HG02759 (cell line): ENCODE measurements around the gene GNB1L.

Source experiments
- ATAC-seq: cut with Tn5 transposase; IDR thresholded peaks from one replicate; pipeline ENCODE4 v1.9.1; 2021; ENCODE audit warnings: mild to moderate bottlenecking, moderate library complexity; ENCODE audit not compliant: unreplicated experiment

The GNB1L gene

DNA sequence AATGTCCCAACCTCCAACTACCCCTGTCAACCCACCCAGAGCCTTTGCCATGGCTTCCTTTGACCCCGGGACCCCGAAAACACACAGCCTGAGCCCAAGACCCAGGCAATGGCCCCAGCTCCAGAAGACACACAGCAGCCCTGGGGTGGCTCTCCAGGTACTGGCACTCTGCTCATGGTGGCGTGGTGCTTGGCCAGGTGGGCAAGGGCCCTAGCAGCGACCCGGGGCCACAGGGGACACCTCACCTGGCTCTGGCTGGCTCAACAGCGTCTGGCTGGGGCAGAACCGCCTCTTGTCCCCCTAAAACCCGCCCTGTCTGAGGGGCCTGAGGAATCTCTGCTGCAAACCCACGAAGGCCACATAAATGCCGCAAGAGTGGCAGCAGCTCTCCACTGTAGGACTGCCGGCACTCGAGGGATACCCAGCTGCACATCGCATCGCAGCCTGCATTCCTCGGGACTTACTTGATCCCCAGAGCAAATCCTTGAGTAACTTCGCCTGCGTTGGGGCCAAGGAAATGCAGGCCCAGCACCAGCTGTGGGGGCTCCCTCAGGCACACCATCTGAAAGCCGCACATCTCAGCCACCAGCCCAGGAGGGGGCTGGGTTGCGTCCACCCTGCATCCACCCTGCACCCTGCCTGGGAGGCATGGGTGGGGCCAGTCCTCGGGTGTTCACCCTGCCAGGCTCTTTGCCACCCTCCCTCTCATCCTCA lies 23.1 kb upstream of the GNB1L start:
- no peak for ATAC-seq

DNA sequence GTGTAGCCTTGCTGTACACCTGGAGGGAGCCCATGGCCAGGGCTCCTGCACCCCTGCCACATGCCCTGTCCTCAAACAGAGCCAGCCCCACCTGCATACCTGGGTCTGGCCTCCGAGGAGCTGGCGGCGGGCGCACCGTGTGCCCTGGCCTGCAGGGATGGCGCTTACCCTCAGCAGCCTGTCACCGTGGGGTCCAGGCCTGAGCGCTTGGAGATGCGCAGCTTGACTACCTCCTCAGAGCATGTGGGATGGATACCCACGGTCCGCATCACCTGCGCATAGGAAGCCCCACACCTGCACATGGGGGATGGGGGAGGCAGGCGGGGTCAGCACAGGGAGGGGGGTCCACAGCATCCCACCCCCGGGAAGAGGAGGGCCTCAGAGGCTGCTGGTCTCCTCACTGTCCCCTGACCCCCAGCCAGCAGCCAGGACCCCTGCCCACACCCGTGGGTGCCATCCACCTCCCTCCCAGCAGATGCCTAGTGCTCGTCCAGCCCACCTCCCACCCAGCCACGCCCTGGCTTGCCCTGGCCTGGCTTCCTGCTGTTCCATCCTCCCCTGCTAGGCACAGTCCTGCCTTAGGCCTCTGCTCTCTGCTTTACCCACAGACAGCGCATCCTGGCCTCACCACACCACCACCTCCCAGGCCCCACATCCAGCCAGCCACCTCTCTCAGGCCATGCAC lies 22.4 kb upstream of the GNB1L start:
- no peak for ATAC-seq

GRCh38 chr22:19876314-19876940 lies 21.8 kb upstream of the GNB1L start:
- no peak for ATAC-seq

DNA sequence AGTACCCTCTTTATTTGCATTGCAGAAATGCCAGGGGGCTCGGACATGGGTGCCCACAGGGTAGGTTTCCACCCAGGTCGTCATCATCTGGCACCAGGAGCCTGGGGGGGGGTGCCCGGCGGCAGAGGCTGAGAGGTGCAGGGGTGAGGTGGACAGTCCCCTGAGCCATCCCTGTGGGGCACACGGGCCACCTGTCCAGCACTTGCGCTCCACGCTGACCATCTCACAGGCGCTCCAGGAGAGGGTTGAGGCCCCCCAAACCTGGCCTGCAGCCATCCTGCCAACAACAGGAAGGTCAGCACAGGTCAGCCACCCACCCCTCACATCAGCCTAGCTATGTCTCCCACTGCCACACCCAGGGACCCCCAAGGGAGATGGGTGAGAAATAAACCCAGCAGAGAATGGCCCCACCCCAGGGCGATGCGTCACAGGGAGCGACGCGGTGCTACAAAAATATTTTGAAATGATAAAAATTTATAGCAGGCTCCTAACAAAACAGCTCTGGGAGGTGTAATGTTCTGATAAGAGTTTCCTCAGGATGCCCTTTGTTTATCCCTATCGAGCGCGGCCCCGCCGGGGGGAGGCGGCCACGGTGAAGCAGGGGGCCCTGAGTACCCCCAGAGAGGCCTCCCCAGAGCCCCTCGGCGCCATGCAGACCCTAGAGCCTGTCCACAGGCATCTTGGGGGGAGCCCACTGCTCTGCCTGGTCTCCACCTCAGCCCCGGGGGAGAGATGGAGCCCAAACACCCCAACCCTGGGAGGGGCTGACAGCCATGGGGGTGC lies 21.0 kb upstream of the GNB1L start:
- no peak for ATAC-seq

DNA sequence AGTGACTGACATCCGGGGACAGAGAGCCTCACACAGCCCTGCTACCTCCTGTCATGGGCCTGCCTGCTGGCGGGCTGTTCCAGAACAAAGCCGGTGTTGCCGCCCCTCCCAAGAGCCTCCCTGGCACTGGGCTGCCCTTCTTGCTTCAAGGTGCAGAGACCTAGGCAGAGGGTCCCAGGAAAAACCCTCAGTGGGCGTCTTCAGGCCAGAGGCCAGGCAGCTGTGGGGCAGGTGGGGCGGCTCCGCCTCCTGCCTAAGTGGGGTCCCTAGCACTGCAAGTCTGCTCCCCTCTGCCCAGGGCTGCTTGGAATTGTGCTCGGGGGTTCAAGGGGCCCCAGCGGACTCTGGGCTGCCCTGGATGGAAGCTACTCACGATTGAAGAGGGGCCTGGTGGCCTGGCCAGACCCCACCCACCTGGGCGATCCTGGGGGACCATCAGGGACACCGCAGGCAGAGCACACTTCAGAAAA lies 20.4 kb upstream of the GNB1L start:
- ATAC-seq = no peak

- no peak for ATAC-seq
Measured at GRCh38 chr22:19874307-19875060, 19.8 kb upstream of the GNB1L start.

DNA sequence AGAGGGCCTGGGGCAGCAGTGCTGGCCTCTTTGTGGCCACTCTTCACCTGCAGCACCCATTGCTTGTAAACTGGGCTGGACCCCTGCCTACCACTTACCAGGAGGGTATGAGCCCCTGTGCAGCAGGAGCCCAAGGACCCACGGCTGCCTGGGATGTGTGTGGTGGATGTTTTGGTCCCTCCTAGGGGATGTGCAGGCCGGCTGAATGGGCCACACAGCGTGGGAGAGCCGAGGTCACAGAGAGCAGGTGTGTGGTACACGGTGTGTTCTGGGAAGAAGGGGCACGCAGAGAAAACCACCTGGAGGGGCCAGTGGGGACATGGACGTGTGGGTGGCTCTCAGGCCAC lies 19.3 kb upstream of the GNB1L start:
- ATAC-seq = no peak

DNA sequence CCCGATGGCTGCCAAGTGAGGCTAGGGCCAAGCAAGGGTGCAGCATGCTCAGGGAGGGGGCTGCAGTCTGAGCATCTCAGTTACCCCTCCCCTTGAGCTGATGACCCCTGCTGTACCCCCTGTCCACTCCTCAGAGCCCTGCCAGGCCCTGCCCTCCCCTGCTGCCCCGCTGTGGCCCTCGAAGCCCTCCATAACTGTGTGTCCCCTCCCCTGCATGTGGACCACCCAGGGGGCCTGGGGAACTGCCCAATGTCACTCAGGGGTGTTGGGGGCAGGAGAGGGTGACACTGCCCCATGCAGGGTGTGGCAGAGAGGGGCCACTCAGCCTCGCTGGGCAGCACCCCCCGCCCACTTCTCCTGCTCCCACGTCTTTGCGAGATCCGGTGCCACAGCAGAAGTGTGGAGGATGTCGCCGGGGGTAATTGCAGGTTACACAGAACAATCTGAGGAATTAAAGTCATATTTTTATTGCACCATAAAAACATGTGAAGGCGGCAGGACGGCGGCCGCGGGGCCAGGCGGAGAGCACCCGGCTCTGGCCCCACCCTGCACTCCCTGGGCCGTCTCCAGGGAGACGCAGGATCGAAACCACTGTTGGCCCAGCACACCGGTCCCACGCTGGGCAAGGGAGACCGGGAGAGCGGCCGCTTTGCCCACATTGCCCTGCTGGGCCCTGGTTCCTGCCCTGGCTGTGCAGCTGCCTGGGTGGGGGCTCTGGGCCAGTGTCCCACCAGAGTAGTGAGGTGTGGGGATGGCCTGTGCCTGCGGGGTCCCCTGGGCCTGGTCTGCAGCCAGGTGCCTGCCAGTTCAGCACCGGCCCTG lies 18.7 kb upstream of the GNB1L start:
- ATAC-seq = no peak

DNA sequence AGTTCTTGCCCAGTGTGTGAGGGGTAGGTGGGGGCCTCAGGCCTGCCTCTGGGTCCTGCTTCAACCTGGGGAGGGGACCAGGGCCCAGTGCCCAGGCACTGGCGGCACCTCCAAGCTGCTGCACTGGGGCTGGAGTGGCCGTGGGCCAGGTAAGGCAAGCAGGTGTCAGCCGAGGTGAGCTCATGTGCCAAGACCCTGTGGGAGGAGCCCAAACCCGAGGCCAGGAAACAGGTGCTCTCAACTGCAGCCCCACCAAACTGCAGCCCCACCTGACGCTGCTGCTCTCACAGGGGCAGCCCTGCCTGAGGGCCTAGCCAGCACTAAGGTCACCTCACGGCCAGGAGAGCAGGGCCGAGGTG lies 18.1 kb upstream of the GNB1L start:
- ATAC-seq = no peak

GRCh38 chr22:19871845-19872778 lies 17.4 kb upstream of the GNB1L start:
- no peak for ATAC-seq

GRCh38 chr22:19871023-19871844 lies 16.6 kb upstream of the GNB1L start:
- ATAC-seq = no peak

GRCh38 chr22:19870153-19871022 lies 15.7 kb upstream of the GNB1L start:
- ATAC-seq = no peak

GRCh38 chr22:19869497-19870152 lies 15.0 kb upstream of the GNB1L start:
- no peak for ATAC-seq

DNA sequence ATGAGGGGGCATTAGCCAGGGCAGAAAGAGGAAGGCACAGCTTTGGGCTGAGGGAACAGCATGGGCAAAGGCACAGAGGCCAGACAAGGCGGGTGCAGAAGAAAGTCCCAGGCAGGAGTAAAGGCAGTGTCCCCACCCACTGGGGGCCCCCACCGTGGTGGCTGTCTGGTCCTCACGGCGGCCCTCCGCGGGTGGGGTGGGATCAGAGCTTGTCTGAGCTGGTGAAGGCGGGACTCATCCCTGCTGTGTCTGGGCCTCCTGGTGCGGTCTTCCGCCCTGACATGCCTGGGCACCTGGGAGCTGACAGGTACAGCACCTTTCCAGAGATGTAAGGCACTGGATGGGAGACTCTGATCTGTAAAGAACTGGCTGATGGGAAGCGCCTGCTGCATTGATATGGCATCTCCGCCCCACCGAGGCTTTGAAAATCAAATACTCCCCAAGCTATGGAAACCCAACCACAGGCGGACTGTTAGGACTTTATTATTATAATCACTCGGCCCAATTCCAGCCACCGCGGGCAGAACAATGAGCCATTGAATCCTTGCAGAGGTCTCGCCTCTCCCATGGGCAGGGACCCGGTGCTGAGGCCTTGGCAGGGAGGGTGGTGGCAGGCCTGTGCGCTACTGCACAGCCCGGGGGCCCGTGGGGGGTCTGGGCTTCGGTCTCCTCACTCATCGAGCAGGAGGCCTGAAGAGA lies 14.2 kb upstream of the GNB1L start:
- no peak for ATAC-seq

DNA sequence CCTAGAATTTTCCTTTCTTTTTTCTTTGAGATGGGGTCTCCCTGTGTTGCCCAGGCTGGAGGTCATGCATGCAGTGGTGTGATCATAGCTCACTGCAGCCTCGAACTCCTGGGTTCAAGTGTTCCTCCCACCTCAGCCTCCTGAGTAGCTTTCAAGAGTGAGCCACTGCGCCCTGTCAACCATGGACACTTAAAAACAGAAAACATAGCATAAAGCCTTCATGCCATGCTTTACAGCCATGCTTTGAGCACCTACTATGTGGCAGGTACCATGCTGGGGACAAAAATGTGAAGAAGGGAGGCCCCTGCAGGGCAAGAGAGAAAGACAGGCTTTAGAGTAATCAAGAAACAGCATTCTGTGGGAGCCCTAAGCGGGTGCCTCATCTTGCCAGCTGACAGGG lies 13.7 kb upstream of the GNB1L start:
- no peak for ATAC-seq

GRCh38 chr22:19867617-19868016 lies 12.9 kb upstream of the GNB1L start:
- no peak for ATAC-seq
